Measurements from ENCODE around the gene PPDPF. TPM values are rescaled to one million over a fixed set of nuclear protein-coding genes. Genes with fewer than 3 reads are reported as not detected.
A peak's percentile ranks its signal among the peaks of the same experiment; 100 is the strongest.

Gene PPDPF
- total RNA-seq, 8 experiments from 2014 or later: 12.8 to 270 (median 87.9) TPM

DNA sequence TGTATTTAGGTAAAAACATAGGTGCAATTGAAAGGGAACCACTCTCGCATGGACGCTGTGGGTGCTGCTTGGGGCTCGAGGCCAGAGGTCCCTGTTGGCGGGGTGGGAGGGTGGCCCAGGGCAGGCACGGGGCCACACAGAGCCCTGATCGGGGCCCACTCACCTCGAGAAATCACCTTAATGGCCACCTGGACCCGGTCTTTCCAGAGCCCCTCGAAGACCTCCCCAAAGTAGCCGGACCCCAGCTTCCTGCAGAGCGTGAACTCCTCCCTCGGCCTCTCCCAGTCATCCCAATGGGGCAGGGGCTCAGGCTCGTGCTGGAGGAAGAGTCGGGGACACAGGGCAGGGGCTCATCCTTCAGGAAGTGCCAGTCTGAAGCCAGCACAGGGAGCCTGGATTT lies 12.8 kb downstream of the PPDPF start:
- in situ Hi-C loops (cut with MboI; ENCODE audit: low pct_unique_long_range_greater_than_20kb in 2 of 9, low sequenced_read_pairs in 9 of 9, unreplicated experiment in 9 of 9): loop anchor here in 1 of 9 experiments (25.0 kb wide), 1 partner anchor 329 kb away; the partner anchor contains the start of genes ABHD16B and TPD52L2

DNA sequence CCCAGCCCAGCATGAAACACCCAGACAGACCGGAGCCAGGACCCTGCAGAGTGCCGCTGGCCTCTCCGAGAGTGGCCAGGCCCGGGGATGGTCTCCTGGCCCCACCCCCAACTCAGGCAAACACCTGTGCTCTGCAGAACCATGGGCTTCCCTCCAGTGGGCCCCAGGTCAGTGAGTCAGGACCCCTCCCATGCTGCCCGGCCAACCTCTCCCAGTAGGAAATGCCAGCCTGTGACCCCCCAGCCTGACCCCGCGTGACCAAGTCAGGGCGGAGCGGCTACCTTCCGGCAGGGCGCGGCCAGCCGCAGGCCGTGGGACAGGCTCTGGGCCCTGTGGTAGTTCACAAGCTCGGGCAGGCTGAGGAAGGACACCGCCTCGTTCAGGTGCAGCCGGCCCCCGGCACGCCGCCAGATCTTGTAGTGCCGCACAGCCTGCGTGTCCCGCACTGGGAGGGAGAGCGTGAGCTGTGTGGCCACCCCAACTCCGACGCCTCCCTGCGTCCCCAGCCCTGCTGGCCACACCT lies 13.4 kb downstream of the PPDPF start:
- Histone ChIP-seq H3K27ac (no peak overlapping the region), H3K4me1 (replicated peaks in 1 of 2) (peaks cover 24 to 32% of the 10 kb centered on the region in 2 donors), H3K4me3 (no peak overlapping the region)
- 80% methylated on average over 6 of the region's 28 CpGs; no CpG with 5 or more reads in 9 of the 10 experiments for WGBS, 10 experiments
- in situ Hi-C loops (cut with MboI; ENCODE audit: low pct_unique_long_range_greater_than_20kb in 2 of 9, low sequenced_read_pairs in 9 of 9, unreplicated experiment in 9 of 9): loop anchor here in 1 of 9 experiments (25.0 kb wide), 1 partner anchor 328 kb away; the partner anchor contains the start of genes ABHD16B and TPD52L2
- ATAC-seq (replicated peaks in 6 of 8): no peak

More for the DNA sequence above, 12.8 kb downstream of the PPDPF start:
- H3K4me1 ChIP-seq (replicated peaks in 1 of 2): peaks cover 24 to 32% of the 10 kb centered on the region in 2 donors
- WGBS, 10 experiments: 40% methylated on average over 1 of the region's 14 CpGs; no CpG with 5 or more reads in 9 of the 10 experiments
- ATAC-seq (replicated peaks in 6 of 8): no peak
- H3K4me3 ChIP-seq: no peak overlapping the region
- H3K27ac ChIP-seq: no peak overlapping the region

DNA sequence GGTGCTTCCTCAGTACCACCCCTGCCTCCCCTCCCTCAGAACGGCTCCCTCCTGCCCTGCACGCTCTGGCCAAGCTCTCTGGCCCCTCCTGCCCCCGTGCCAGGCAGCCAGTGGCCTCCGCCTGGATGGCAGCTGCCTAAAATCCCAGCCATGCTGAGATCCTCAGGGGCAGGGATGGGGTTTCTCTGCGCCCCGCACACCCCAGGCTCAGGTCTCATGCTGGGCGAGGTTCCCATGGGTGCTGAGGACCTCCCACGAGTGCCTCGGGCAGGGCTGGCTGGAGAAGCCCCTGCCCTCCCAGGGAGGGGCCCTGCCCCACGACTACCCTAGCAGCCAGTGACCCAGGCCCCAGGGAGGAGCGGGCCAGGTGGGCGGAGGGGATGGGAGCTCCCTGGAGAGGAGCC lies 13.9 kb downstream of the PPDPF start:
- peak in 2 of 8 experiments; percentile 0 to 1 for ATAC-seq (replicated peaks in 6 of 8)
- in situ Hi-C loops (cut with MboI; ENCODE audit: low pct_unique_long_range_greater_than_20kb in 2 of 9, low sequenced_read_pairs in 9 of 9, unreplicated experiment in 9 of 9): loop anchor here in 1 of 9 experiments (25.0 kb wide), 1 partner anchor 328 kb away; the partner anchor contains the start of genes ABHD16B and TPD52L2
- Histone ChIP-seq H3K27ac (peak overlapping the region in 1 of 2 donors; percentile 18), H3K4me1 (replicated peaks in 1 of 2) (peaks cover 24 to 30% of the 10 kb centered on the region in 2 donors), H3K4me3 (no peak overlapping the region)
- 76% methylated on average over 3 of the region's 12 CpGs; no CpG with 5 or more reads in 9 of the 10 experiments for WGBS, 10 experiments

DNA sequence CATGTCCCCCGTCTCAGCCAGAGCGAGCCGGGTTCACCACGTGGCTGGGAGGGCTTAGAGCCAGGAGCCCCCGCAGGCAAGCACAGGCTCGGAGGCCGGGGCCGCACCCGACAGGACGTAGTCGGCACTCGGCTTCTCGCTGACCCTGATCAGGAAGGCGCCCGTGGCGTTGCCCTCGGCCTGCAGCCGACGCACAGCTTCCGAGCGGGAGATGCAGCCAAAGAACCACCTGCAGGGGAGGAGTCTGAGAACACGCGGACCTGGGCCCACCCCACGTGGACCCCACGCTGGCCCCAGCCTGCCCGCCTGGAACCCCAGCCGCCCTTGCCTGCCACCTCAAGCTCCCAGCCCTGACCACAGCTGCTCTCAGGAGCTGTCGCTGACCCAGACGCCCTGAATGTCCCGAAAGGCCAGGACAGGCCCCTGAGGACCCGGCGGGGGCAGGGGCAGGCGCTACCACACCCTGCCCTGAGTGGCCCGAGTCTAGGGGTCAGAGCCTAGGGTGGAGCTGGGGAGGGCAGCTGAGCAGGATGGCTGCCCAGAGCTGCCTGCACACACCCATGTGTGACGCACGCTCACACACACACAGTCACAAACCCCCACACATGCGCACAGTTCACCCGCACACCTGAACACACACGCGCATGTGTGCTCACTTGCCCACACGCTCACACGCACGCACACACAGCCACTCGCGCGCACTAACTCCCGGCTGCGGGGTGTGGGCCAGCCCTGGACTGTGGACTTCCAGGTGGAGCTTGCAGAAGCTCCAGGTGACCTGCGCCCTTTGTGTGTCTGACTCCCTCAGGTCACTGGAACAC lies 14.5 kb downstream of the PPDPF start:
- in situ Hi-C loops (cut with MboI; ENCODE audit: low pct_unique_long_range_greater_than_20kb in 2 of 9, low sequenced_read_pairs in 9 of 9, unreplicated experiment in 9 of 9): loop anchor here in 1 of 9 experiments (25.0 kb wide), 1 partner anchor 327 kb away; the partner anchor contains the start of genes ABHD16B and TPD52L2
- peak in 7 of 8 experiments; percentile 1 to 13 (median 2) for ATAC-seq (replicated peaks in 6 of 8)
- Histone ChIP-seq H3K4me1 (replicated peaks in 1 of 2) (peaks cover 22 to 24% of the 10 kb centered on the region in 2 donors), H3K4me3 (no peak overlapping the region), H3K27ac (peak overlapping the region in 1 of 2 donors; percentile 18)
- 75 to 96% methylated on average over 4 to 5 of the region's 49 CpGs; no CpG with 5 or more reads in 8 of the 10 experiments for WGBS, 10 experiments

DNA sequence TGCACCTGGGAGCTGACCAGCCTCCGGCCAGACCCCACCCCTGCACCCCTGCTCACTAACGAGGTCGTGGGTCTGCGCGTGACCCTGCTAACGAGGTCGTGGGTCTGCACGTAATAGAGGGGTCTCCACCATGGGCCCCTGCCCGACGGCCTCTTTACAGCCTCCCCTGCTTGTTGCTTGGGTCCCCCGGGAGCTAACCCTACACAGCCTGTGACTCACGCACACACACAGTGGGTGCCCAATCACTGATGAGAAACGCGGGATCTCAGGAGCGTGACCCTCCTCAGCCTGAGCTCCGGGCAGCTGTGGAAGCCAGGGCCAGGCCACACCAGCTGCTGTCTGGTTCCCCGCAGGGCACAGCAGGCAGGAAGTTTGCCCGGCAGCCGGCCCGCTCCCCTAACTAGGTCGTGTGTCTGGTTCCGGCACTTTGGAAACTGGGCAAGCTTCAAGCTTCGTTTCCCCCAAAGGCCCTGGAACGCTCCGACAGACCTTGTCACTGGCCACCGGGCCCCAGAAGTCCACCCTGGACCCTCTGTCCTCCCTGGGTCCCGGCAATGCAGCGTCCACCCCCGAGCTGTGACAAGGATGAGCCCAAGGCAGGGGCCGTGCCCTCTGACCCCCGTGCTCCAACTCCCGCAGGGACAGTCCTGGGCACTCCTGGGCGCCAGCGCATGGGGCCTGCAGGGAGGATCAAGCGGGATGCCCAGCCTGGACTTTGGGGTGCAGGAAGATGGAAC lies 15.8 kb downstream of the PPDPF start:
- H3K27ac ChIP-seq: no peak overlapping the region
- in situ Hi-C loops (cut with MboI; ENCODE audit: low pct_unique_long_range_greater_than_20kb in 2 of 9, low sequenced_read_pairs in 9 of 9, unreplicated experiment in 9 of 9): loop anchor here in 1 of 9 experiments (25.0 kb wide), 1 partner anchor 326 kb away; the partner anchor contains the start of genes ABHD16B and TPD52L2
- ATAC-seq (replicated peaks in 6 of 8): no peak
- H3K4me1 ChIP-seq (replicated peaks in 1 of 2): peaks cover 18 to 21% of the 10 kb centered on the region in 2 donors
- H3K4me3 ChIP-seq: no peak overlapping the region
- WGBS, 10 experiments: 18 to 100% (median 57%) methylated on average over 1 to 3 of the region's 35 CpGs; no CpG with 5 or more reads in 6 of the 10 experiments

DNA sequence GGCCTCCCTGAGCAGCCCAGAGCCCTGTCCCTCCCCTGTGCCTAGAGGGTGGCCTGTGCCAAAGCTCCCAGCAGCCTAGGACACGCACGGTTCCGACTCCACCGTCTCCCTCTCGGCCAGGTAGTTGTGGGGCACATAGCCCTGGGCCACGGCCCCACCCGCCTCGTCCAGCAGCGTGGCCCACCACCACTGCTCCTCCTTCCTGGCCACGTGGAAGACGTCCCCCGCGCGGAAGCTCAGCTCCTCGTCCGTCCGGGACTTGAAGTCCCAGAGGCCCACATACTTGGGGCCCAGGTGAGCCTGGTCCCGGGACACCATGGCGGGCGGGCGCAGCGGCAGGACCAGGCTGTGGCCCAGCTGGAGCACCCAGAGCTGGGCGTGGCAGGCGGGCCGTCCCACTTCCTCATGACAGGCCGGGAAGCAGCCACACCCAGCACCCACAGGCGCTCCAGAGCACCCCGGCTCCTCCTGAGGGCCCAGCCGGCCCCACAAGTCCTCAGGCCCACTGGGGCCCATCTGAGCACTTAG lies 16.5 kb downstream of the PPDPF start, which contains the start of gene PTK6:
Gene PTK6 (minus strand): TSS at position 380 of the 528 bp plus-strand sequence. CDS start 62 bp downstream, at position 318.
- peak within 1 kb of the TSS in 2 of 5 donors; percentile 7 to 12 for H3K4me3 ChIP-seq
- 40 to 93% (median 72%) methylated on average over 2 to 10 of the region's 29 CpGs; no CpG with 5 or more reads in 6 of the 10 experiments for WGBS, 10 experiments
- in situ Hi-C loops (cut with MboI; ENCODE audit: low pct_unique_long_range_greater_than_20kb in 2 of 9, low sequenced_read_pairs in 9 of 9, unreplicated experiment in 9 of 9): loop anchor here in 1 of 9 experiments (25.0 kb wide), 1 partner anchor 325 kb away; the partner anchor contains the start of genes ABHD16B and TPD52L2
- ATAC-seq (replicated peaks in 6 of 8): no peak
- H3K4me1 ChIP-seq (replicated peaks in 1 of 2): peaks cover 18 to 21% of the 10 kb centered on the region in 2 donors
- no peak within 1 kb of the TSS for H3K27ac ChIP-seq

DNA sequence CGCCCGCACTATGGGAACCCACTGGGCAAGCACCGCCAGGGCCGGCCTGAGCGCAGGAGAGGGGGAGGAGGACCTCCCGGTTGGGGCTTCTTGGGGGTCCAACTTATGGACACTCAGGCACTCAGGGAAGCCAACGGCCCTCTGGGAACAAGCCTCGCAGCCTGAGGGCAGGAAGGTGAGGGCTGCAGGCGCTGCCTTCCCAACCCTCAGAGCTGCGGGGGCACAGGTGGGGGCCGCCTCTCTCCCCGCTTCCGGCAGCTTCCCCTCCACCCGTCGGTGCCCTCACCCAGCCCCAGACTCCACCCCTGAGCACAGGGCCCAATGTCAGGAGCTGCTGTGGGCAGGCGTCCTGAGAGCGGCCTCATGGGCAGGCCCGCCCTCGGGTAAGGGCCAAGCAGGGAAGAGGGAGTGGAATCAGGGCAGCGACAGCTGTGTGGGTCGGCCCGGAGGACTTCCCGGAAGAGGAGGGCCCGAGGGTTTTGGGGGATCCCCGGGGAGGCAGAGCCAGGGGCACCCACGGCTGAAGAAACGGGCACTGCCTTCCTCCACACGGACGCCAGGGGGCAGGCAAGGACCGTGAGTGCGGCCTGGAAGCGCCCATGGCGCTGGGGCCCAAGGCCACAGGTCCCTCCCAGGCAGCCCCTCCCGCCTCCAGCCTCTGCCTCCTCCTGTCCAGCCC lies 17.1 kb downstream of the PPDPF start:
- H3K4me1 ChIP-seq (replicated peaks in 1 of 2): peaks cover 18 to 21% of the 10 kb centered on the region in 2 donors
- peak; percentile 58 to 92 (median 70) for ATAC-seq (replicated peaks in 6 of 8)
- WGBS, 10 experiments: 100% methylated on average over 1 to 2 of the region's 34 CpGs; no CpG with 5 or more reads in 8 of the 10 experiments
- H3K27ac ChIP-seq: no peak overlapping the region
- H3K4me3 ChIP-seq: peak overlapping the region in 2 of 5 donors; percentile 7 to 12
- in situ Hi-C loops (cut with MboI; ENCODE audit: low pct_unique_long_range_greater_than_20kb in 2 of 9, low sequenced_read_pairs in 9 of 9, unreplicated experiment in 9 of 9): loop anchor here in 1 of 9 experiments (25.0 kb wide), 1 partner anchor 325 kb away; the partner anchor contains the start of genes ABHD16B and TPD52L2

DNA sequence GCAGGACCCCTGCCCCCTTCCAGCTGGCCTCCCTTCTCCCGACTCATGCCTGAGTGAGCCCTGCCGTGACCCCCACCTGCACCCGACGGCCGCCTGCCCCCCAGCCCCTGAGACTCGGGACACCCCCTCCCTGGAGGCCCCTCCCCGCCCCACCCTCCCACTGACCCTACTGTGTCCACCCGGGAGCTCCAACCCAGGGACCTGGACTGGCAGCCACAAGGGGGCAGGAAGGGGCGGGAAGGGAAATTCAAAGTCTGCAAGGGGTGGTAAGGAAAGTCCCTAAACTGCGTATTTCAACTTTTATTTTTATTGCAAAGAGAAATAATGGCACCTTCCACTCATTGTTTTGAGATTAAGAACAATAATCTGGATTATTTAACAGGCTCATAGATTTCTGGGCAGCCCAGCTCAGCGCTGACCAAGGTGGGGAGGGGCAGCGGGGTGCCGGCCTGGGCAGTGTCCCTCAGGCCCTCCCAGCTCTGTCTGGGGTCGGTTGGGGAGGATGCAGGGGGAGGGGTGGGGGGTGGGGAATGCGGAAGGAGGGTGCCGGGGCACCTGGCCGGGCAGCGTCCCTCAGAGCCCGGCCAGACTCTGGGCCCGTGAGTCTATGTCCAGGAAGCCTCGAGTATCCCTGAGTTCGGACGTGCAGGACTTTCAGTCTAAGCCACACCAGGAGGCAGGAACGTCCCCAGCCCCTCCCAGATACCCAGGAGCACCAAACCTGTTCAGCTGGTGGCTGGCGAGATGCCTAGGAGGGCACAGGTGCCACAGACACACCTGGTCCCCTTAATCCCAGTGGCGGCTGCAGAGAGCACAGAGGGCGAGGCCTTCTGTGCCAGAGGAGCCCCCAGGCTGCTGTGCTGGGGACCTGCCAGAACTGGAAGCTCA lies 17.9 kb downstream of the PPDPF start:
- Histone ChIP-seq H3K27ac (no peak overlapping the region), H3K4me3 (peak overlapping the region in 2 of 5 donors; percentile 7 to 12), H3K4me1 (replicated peaks in 1 of 2) (peaks cover 18 to 21% of the 10 kb centered on the region in 2 donors)
- in situ Hi-C loops (cut with MboI; ENCODE audit: low pct_unique_long_range_greater_than_20kb in 2 of 9, low sequenced_read_pairs in 9 of 9, unreplicated experiment in 9 of 9): loop anchor here in 1 of 9 experiments (25.0 kb wide), 1 partner anchor 324 kb away; the partner anchor contains the start of genes ABHD16B and TPD52L2
- peak; percentile 5 to 48 (median 16) for ATAC-seq (replicated peaks in 6 of 8)
- WGBS, 10 experiments: 83% methylated on average over 2 of the region's 27 CpGs; no CpG with 5 or more reads in 9 of the 10 experiments

DNA sequence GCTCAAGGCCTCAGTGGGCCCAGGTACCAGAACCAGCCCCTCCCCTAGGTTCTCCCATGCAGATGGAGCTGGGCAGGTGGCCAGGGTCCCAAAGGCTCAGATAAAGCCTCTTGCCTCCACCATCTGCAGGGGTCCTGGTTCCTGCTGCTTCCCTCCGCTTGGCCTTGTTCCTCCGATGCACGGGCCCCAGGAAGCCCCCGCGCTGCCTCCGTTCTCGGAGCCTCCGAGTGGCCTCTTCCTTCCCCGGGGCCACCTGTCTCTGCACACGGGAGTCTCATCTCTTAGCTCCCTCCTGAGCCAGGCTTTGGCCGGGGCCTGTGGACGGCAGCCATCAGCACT lies 18.5 kb downstream of the PPDPF start:
- in situ Hi-C loops (cut with MboI; ENCODE audit: low pct_unique_long_range_greater_than_20kb in 2 of 9, low sequenced_read_pairs in 9 of 9, unreplicated experiment in 9 of 9): loop anchor here in 1 of 9 experiments (25.0 kb wide), 1 partner anchor 323 kb away; the partner anchor contains the start of genes ABHD16B and TPD52L2
- H3K27ac ChIP-seq: no peak overlapping the region
- no peak overlapping the region for H3K4me3 ChIP-seq
- 83 to 93% (median 86%) methylated on average over 2 to 10 of the region's 12 CpGs; no CpG with 5 or more reads in 7 of the 10 experiments for WGBS, 10 experiments
- ATAC-seq (replicated peaks in 6 of 8): no peak
- H3K4me1 ChIP-seq (replicated peaks in 1 of 2): peaks cover 18 to 21% of the 10 kb centered on the region in 2 donors

DNA sequence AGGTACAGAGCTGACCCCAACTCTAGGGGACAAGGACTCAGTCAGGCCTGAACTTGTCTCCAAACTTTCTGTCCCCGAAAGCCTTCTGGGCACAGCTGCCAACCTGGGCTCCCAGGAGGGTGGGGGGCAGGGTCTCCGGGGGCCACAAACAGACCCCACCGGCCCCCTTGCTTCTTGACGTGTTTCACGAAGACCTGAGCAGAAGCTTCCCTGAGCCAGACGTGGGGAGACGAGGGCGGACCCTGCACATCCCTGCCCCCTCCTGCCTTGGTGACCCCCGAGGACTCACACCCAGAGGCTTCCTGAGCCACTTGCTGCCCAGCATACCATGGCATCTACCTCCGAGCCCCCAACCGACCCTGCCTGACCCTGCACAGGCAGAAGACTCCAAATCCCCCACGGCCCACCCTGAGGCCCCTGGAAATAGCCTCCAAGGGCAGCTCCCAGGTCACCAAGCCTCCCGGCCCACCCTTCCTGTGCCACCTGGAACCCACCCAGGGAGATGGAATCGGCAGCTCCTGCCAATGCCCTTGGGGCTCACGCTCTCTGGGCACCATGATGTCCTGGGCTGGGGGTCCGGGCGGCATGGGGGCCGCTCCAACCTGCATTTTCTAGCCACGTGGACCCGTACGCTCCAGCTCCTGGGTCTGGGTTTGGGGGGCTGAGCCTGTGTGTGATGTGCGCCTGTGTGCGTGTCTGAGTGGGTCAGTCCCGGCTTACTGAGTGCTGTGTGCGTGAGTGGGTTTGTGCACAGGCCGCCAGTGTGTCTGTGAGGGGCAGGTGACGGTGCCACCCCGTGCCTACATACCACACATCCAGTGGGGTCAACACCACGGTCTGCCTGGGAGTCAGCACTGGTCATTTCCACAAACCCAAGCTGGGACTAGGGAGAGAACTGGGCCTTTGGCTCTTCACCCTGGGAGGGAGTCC lies 19.1 kb downstream of the PPDPF start:
- in situ Hi-C loops (cut with MboI; ENCODE audit: low pct_unique_long_range_greater_than_20kb in 2 of 9, low sequenced_read_pairs in 9 of 9, unreplicated experiment in 9 of 9): loop anchor here in 1 of 9 experiments (25.0 kb wide), 1 partner anchor 323 kb away; the partner anchor contains the start of genes ABHD16B and TPD52L2
- WGBS, 10 experiments: 100% methylated on average over 5 of the region's 29 CpGs; no CpG with 5 or more reads in 9 of the 10 experiments
- Histone ChIP-seq H3K4me1 (replicated peaks in 1 of 2) (peaks cover 16 to 17% of the 10 kb centered on the region in 2 donors), H3K4me3 (no peak overlapping the region), H3K27ac (peak overlapping the region in 1 of 2 donors; percentile 27)
- no peak for ATAC-seq (replicated peaks in 6 of 8)

Measured in motor neuron (in vitro differentiated cells).